ENCODE data around the gene LRRC63. TPM values are rescaled to one million over a fixed set of nuclear protein-coding genes. Genes with fewer than 3 reads are reported as not detected.

Gene LRRC63
- total and polyA plus RNA-seq, 2 of the 4 experiments (the other 2 are of a cell fraction) = not detected

- H3K9me3 ChIP-seq (ENCODE audit: control insufficient read depth, insufficient read depth, low read length) = no peaks in the 10 kb centered on the region
- DNase-seq = no peak
- H2BK120ac ChIP-seq (ENCODE audit: low read depth, low read length) = no peak overlapping the region
- H3K9me1 ChIP-seq (ENCODE audit: insufficient read depth, low read length) = no peaks in the 10 kb centered on the region
- H3K23ac ChIP-seq (ENCODE audit: low read depth, low read length) = no peak overlapping the region
- no peak overlapping the region for H3K27ac ChIP-seq (ENCODE audit: insufficient read depth, low read length)
- WGBS, 2 experiments (ENCODE audit: extremely low coverage in 2 of 2, insufficient read length in 1 of 2) = no CpG with 5 or more reads among the region's 1 CpG
- no peak overlapping the region for H3K18ac ChIP-seq (ENCODE audit: low read depth, low read length)
- no TSS peak for BruUV-seq (replicated peaks)
- no peaks in the 10 kb centered on the region for H3K36me3 ChIP-seq (ENCODE audit: control insufficient read depth, insufficient read depth, low read length)
- H2AK5ac ChIP-seq (ENCODE audit: low read depth, low read length) = no peak overlapping the region
- no peak overlapping the region for H2BK15ac ChIP-seq (ENCODE audit: low read depth, low read length)
- CTCF ChIA-PET = no interaction called here
- no peak overlapping the region for H2BK20ac ChIP-seq (ENCODE audit: low read depth, low read length)
- peaks cover 3% of the 10 kb centered on the region; the same call in 1 of the 2 replicates for H3K27me3 ChIP-seq (ENCODE audit: control insufficient read depth, insufficient read depth, low read length)
- no peaks in the 10 kb centered on the region for H4K20me1 ChIP-seq (ENCODE audit: insufficient read depth, low read length)
- H3K4ac ChIP-seq (ENCODE audit: low read depth, low read length) = no peak overlapping the region
- H2AK9ac ChIP-seq (replicated peaks; ENCODE audit: low read depth, low read length, poor library complexity) = no peak overlapping the region
- in situ Hi-C loops (cut with MboI; ENCODE audit: low sequenced_read_pairs) (no loop called here), dilution Hi-C loops (cut with HindIII; ENCODE audit: low sequenced_read_pairs, unreplicated experiment) (no loop called here), intact Hi-C loops (cut with micrococcal nuclease) (no loop called here)
- no peak overlapping the region for H3K14ac ChIP-seq (replicated peaks; ENCODE audit: low read depth, low read length)
- H2AFZ ChIP-seq (replicated peaks; ENCODE audit: low read length, poor library complexity) = no peak overlapping the region
- H2BK5ac ChIP-seq (ENCODE audit: low read depth, low read length, poor library complexity, severe bottlenecking) = no peak overlapping the region
- no peak overlapping the region for H4K91ac ChIP-seq (ENCODE audit: insufficient read depth, low read depth, low read length)
- no peak overlapping the region for H3K4me3 ChIP-seq (ENCODE audit: insufficient read depth, low read depth, low read length)
- no peak overlapping the region for H4K8ac ChIP-seq (ENCODE audit: low read depth in 2 of 2, low read length in 2 of 2)
- H3K4me1 ChIP-seq (ENCODE audit: control insufficient read depth, insufficient read depth, low read length) = no peaks in the 10 kb centered on the region
- H3K4me2 ChIP-seq (ENCODE audit: low read depth, low read length) = no peak overlapping the region
- no peak overlapping the region for H3K56ac ChIP-seq (ENCODE audit: extremely low read depth, insufficient read depth, low read length)
- POLR2A ChIA-PET (ENCODE audit: unreplicated experiment) = no interaction called here
- no peak overlapping the region for H3K9ac ChIP-seq (ENCODE audit: low read depth, low read length)
- no peak for ATAC-seq (ENCODE audit: low read depth)
- TF ChIP-seq POLR2A (IDR thresholded peaks at IDR 0.05; ENCODE audit: low read depth, low read length) (no peak), RCOR1 (IDR thresholded peaks at IDR 0.05; ENCODE audit: insufficient replicate concordance, low read length) (no peak), MAFK (IDR thresholded peaks at IDR 0.05; ENCODE audit: low read depth, low read length) (no peak), USF2 (IDR thresholded peaks at IDR 0.05; ENCODE audit: low read depth, low read length) (no peak), CEBPB (IDR thresholded peaks at IDR 0.05; ENCODE audit: low read depth, low read length) (no peak), CTCF (conservative IDR thresholded peaks at IDR 0.05; ENCODE audit: low read depth, low read length) (no peak), SMC3 (IDR thresholded peaks at IDR 0.05; ENCODE audit: low read depth, low read length) (no peak), MXI1 (IDR thresholded peaks at IDR 0.05; ENCODE audit: borderline replicate concordance, low read depth, low read length) (no peak), CHD1 (IDR thresholded peaks at IDR 0.05; ENCODE audit: low read depth, low read length) (no peak), MAZ (IDR thresholded peaks at IDR 0.05; ENCODE audit: borderline replicate concordance, low read depth, low read length) (no peak), RFX5 (IDR thresholded peaks at IDR 0.05; ENCODE audit: low read depth, low read length) (no peak), RAD21 (IDR thresholded peaks at IDR 0.05; ENCODE audit: low read length) (no peak)
- H3K79me1 ChIP-seq (ENCODE audit: low read depth in 1 of 2, low read length in 2 of 2) = no peaks in the 10 kb centered on the region
- H4K5ac ChIP-seq (ENCODE audit: low read depth, low read length) = no peak overlapping the region
Measured at GRCh38 chr13:46265292-46265691, 53.6 kb downstream of the LRRC63 start.
